HepG2 (cell line): ENCODE results near the gene TNPO3. TPM values are rescaled to one million over a fixed set of nuclear protein-coding genes. Genes with fewer than 3 reads are reported as not detected.

Source experiments
- ATAC-seq: fragments of 200-7000 bp; cut with Tn5 transposase; 3 replicates; pipeline ENCODE4 v1.9.1; 2020; ENCODE audit warnings: mild to moderate bottlenecking, moderate library complexity
- BruUV-seq: library from RNA; stranded (reverse); fragments of 400-500 nt; replicated peaks from 2 replicates; lab custom pipeline; 2021; lab: Mats Ljungman, UMichigan
- CTCF ChIA-PET: fragments of 300-600 bp; formaldehyde crosslinking; extraction: SDS; loops from one replicate; lab custom pipeline; 2021; ENCODE audit warnings: low total read pairs, inconsistent platforms, low intra/inter-chr PET ratio; lab: Yijun Ruan, JAX
- POLR2A ChIA-PET: fragments of 350-600 bp; sonication (Branson Sonifier 250); formaldehyde crosslinking; loops from one replicate; lab custom pipeline; 2020; ENCODE audit warnings: antibody characterized with exemption, inconsistent platforms; lab: Yijun Ruan, JAX
- DNase-seq: peaks from one replicate; pipeline ENCODE4 v3.0.0-alpha.2; 2015; ENCODE audit warnings: low spot score
- FAIRE-seq: peaks from 3 replicates; lab custom pipeline; 2011; peaks lifted over from hg19 to GRCh38; lab: Jason Lieb, UNC
- H2AFZ ChIP-seq: one replicate; pipeline ENCODE4 v1.6.1; 2011; ENCODE audit warnings: low read length, inconsistent platforms
- H3K27ac ChIP-seq: fragments of 300-600 bp; 3 replicates; pipeline ENCODE4 v1.8.0; 2011; ENCODE audit warnings: mixed run types, mild to moderate bottlenecking, mixed read lengths, low read length, inconsistent platforms; ENCODE audit not compliant: insufficient read depth; ENCODE audit errors: extremely low read length
- H3K27me3 ChIP-seq, 2 experiments: fragments of 200-600 bp in 1 of 2; 2 replicates in 1 of 2; 3 replicates in 1 of 2; pipeline versions ENCODE4 v1.6.0 to v1.8.0; 2011; ENCODE audit warnings: low read length in 2 of 2, mild to moderate bottlenecking in 2 of 2, moderate library complexity in 2 of 2, inconsistent platforms in 1 of 2; ENCODE audit not compliant: insufficient read depth in 2 of 2, control insufficient read depth in 1 of 2
- H3K36me3 ChIP-seq, 2 experiments: fragments of 200-600 bp in 1 of 2; replicated peaks in 1 of 2; 2 replicates in 1 of 2; 3 replicates in 1 of 2; pipeline versions ENCODE4 v1.5.1 to v1.8.0; 2011; ENCODE audit warnings: low read length in 2 of 2, inconsistent platforms in 1 of 2; ENCODE audit not compliant: insufficient read depth in 2 of 2, control insufficient read depth in 1 of 2
- H3K4me1 ChIP-seq: 2 replicates; pipeline ENCODE4 v1.5.1; 2012; ENCODE audit warnings: low read length, inconsistent platforms; ENCODE audit not compliant: insufficient read depth
- H3K4me2 ChIP-seq: 2 replicates; pipeline ENCODE4 v1.6.0; 2011; ENCODE audit warnings: low read depth, low read length, inconsistent platforms
- H3K4me3 ChIP-seq, 3 experiments: fragments of 200-600 bp in 1 of 3; sonication (generic), shearing (Covaris generic) in 1 of 3; replicated peaks in 1 of 3; 2 replicates each; pipeline ENCODE4 v1.5.1; 2011 to 2016; ENCODE audit warnings: low read length in 3 of 3, inconsistent platforms in 2 of 3, low read depth in 2 of 3, mild to moderate bottlenecking in 2 of 3, control low read depth in 1 of 3, mixed read lengths in 1 of 3; ENCODE audit not compliant: insufficient read depth in 1 of 3
- H3K79me2 ChIP-seq: one replicate; pipeline ENCODE4 v1.6.1; 2011; ENCODE audit warnings: low read length, inconsistent platforms; ENCODE audit not compliant: insufficient read depth
- H3K9ac ChIP-seq: 2 replicates; pipeline ENCODE4 v1.6.0; 2011; ENCODE audit warnings: mild to moderate bottlenecking, low read depth, low read length, inconsistent platforms; ENCODE audit not compliant: insufficient read depth
- H3K9me3 ChIP-seq: 2 replicates; pipeline ENCODE4 v1.5.1; 2012; ENCODE audit warnings: mild to moderate bottlenecking, low read length
- H4K20me1 ChIP-seq: 2 replicates; pipeline ENCODE4 v1.6.0; 2011; ENCODE audit warnings: inconsistent platforms, mild to moderate bottlenecking, low read length, moderate library complexity; ENCODE audit not compliant: insufficient read depth
- ADNP ChIP-seq: sonication (generic); formaldehyde crosslinking; IDR thresholded peaks from 2 replicates; pipeline ENCODE4 v1.4.0; 2020; ENCODE audit warnings: missing genetic modification reagents
- CBFB ChIP-seq: sonication (generic); formaldehyde crosslinking; IDR thresholded peaks from 2 replicates; pipeline ENCODE4 v1.4.0; 2020; ENCODE audit warnings: missing genetic modification reagents
- HIVEP1 ChIP-seq: sonication (generic); formaldehyde crosslinking; IDR thresholded peaks from 2 replicates; pipeline ENCODE4 v1.4.0; 2020; ENCODE audit warnings: mild to moderate bottlenecking, missing genetic modification reagents
- MEIS1 ChIP-seq: sonication (generic); formaldehyde crosslinking; IDR thresholded peaks from 2 replicates; pipeline ENCODE4 v1.9.0; 2021; ENCODE audit warnings: mild to moderate bottlenecking, missing genetic modification reagents, moderate library complexity, borderline replicate concordance
- NBN ChIP-seq: fragments of 450-650 bp; conservative IDR thresholded peaks from 2 replicates; pipeline ENCODE4 v1.6.1; 2017
- NKX3-1 ChIP-seq: sonication (generic); formaldehyde crosslinking; IDR thresholded peaks from 2 replicates; pipeline ENCODE4 v1.5.0; 2020; ENCODE audit warnings: missing genetic modification reagents
- SKI ChIP-seq: fragments of 450-650 bp; IDR thresholded peaks from one replicate; pipeline ENCODE4 v1.6.1; 2018; ENCODE audit warnings: mild to moderate bottlenecking; ENCODE audit not compliant: partially characterized antibody
- SNAI1 ChIP-seq: sonication (generic); formaldehyde crosslinking; IDR thresholded peaks from 2 replicates; pipeline ENCODE4 v1.5.0; 2020; ENCODE audit warnings: mild to moderate bottlenecking, missing genetic modification reagents, borderline replicate concordance
- SUZ12 ChIP-seq: fragments of 150-350 bp; IDR thresholded peaks from 2 replicates; pipeline ENCODE4 v1.6.1; 2014; ENCODE audit warnings: low read depth, low read length
- ZFP36 ChIP-seq: fragments of 150-350 bp; IDR thresholded peaks from 2 replicates; pipeline ENCODE4 v1.6.1; 2018; ENCODE audit warnings: borderline replicate concordance, low read length, low read depth; ENCODE audit not compliant: partially characterized antibody
- ZNF235 ChIP-seq: sonication (generic); formaldehyde crosslinking; IDR thresholded peaks from 2 replicates; pipeline ENCODE4 v1.8.1; 2023; ENCODE audit warnings: mild to moderate bottlenecking, missing genetic modification reagents, borderline replicate concordance
- ZNF619 ChIP-seq: sonication (generic); formaldehyde crosslinking; IDR thresholded peaks from 2 replicates; pipeline ENCODE4 v1.4.0; 2020; ENCODE audit warnings: mild to moderate bottlenecking, missing genetic modification reagents
- ZNF788 ChIP-seq: sonication (generic); formaldehyde crosslinking; IDR thresholded peaks from 2 replicates; pipeline ENCODE4 v1.5.0; 2020; ENCODE audit warnings: mild to moderate bottlenecking, missing genetic modification reagents, borderline replicate concordance
- ZNF878 ChIP-seq: sonication (generic); formaldehyde crosslinking; IDR thresholded peaks from 2 replicates; pipeline ENCODE4 v1.8.1; 2023; ENCODE audit warnings: mild to moderate bottlenecking, missing genetic modification reagents, moderate library complexity
- WGBS: methylation state at CpG from one replicate; pipeline ENCODE4 v1.1.6; 2017; ENCODE audit warnings: low lambda C conversion rate; 5-methylcytosine and 5-hydroxymethylcytosine counted together
- in situ Hi-C: cut with HindIII; loops from 2 replicates; pipeline ENCODE4 v1.10.0; 2017; ENCODE audit warnings: low pct_unique_long_range_greater_than_20kb; ENCODE audit not compliant: extremely low pct_ligation_motif_present
- intact Hi-C: fragments of 100-400 bp; cut with micrococcal nuclease; formaldehyde crosslinking; loops from one replicate; pipeline ENCODE4 v1.10.0; 2022; ENCODE audit not compliant: unreplicated experiment
- polyA plus RNA-seq, 8 experiments: library from polyadenylated mRNA; depleted of rRNA in 3 of 8; stranded (reverse) in 7 of 8; unstranded in 1 of 8; fragments of >200 nt; fragmentation: Illumina TruSeq in 4 of 8; extraction: Trizol in 4 of 8; gene quantifications; 2 replicates each; pipeline versions ENCODE4 v1.2.1 to v1.2.3, GENCODE V29; 2011 to 2016; ENCODE audit warnings: low read depth in 4 of 8, missing spikeins in 1 of 8, mixed read lengths in 1 of 8; ENCODE audit not compliant: insufficient read depth in 1 of 8
- total RNA-seq, 5 experiments: library from RNA; depleted of rRNA; stranded (reverse); fragments of >200 nt; fragmentation: Illumina TruSeq; extraction: Trizol; gene quantifications; 2 replicates each; pipeline ENCODE4 v1.2.3, GENCODE V29; 2016; ENCODE audit warnings: low read depth in 1 of 5
- TF ChIP-seq, protein P1 (sequence below): fragments of 450-650 bp; IDR thresholded peaks from 2 replicates; pipeline ENCODE4 v1.6.1; 2017
- TF ChIP-seq, protein P2 (sequence below): sonication (generic); formaldehyde crosslinking; IDR thresholded peaks from 2 replicates; pipeline ENCODE4 v1.4.0; 2020; ENCODE audit warnings: missing genetic modification reagents
- TF ChIP-seq, protein P3 (sequence below): sonication (generic); formaldehyde crosslinking; IDR thresholded peaks from 2 replicates; pipeline ENCODE4 v1.5.0; 2020; ENCODE audit warnings: missing genetic modification reagents, mild to moderate bottlenecking, borderline replicate concordance

Gene TNPO3
- total and polyA plus RNA-seq, 2 of the 13 experiments (the other 11 are each of a cell fraction or from before 2014, with no cell fraction given) = 23.8 to 44.6 TPM

DNA sequence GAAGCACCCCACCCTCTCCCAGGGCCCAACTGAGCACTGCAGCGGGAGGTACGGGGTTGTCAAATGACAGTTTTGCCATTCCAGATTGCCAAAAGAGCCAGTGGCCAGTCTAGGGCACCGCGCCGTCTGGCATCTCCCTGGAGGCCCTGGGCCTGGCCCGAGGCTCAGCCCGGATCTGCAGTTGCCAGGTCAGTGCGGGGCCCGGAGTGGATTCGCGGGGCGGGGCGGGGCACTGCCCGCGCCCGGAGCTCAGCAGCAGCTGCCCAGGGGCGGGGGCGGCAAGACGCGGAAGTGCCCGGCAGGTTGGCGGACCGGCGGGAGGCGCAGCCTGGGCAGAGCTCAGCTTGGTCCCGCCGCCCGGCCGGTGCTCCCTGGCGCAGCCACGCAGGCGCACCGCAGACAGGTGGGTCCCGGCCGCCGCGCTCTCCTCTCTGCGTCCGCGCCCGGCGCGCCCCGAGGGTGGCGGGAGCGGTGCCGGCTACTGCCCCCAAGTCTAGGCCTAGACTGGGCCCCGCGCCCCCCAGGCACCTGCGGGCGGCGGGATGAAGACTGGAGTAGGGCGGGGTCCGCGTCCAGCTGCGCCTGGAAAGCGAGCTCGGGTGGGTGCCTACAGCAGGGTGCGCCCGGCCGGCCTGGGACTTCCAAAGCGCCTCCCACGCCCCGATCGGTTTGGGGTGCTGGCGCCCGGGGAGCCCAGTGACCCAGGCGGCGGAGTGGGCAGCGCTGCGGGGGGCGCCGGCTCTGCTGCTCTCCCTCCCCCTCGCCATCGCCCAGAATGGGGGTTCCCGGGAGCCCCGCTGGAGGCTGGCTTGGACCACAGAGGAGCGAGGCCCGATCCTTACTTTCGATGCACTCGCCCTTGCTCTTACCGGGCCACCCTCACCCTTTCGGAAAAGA, 117.0 kb downstream of the TNPO3 start, which contains the start of gene IRF5:
IRF5 (plus strand) TSS at position 281 of the 897 bp plus-strand sequence. CDS start 4,155 bp downstream, outside the sequence.
- no peak for DNase-seq
- H3K79me2 ChIP-seq = no peaks in the 10 kb centered on the region
- no peaks in the 10 kb centered on the region for H3K9me3 ChIP-seq
- H3K4me2 ChIP-seq = peak within 1 kb of the TSS; percentile 92
- no peak within 1 kb of the TSS for H2AFZ ChIP-seq
- peaks cover 78% of the 10 kb centered on the region for H3K4me1 ChIP-seq
- FAIRE-seq = no peak
- H3K27me3 ChIP-seq = peaks cover 1 to 29% of the 10 kb centered on the region in 2 experiments; a peak in 4 of 5 replicates
- in situ Hi-C loops (no loop called here), intact Hi-C loops (loop anchor here (2.0 kb wide), 1 partner anchor 33 kb away; no protein-coding TSS in a partner anchor)
- H3K36me3 ChIP-seq = no peaks in the 10 kb centered on the region
- WGBS = no CpG with 5 or more reads among the region's 83 CpGs
- no TSS peak for BruUV-seq
- POLR2A ChIA-PET = no interaction called here
- H3K27ac ChIP-seq = no peak within 1 kb of the TSS
- CTCF ChIA-PET = no interaction called here
- H3K4me3 ChIP-seq = peak within 1 kb of the TSS; percentile 56 to 75 (median 57)
- ATAC-seq = peak; percentile 47
- no peaks in the 10 kb centered on the region for H4K20me1 ChIP-seq
- H3K9ac ChIP-seq = no peak within 1 kb of the TSS
- TF ChIP-seq ZNF878 (CRISPR knock-in tag) (no peak), SKI (no peak), HIVEP1 (CRISPR knock-in tag) (no peak), ADNP (CRISPR knock-in tag) (no peak), NBN (no peak), ZNF619 (CRISPR knock-in tag) (no peak), SNAI1 (CRISPR knock-in tag) (no peak), ZNF788 (CRISPR knock-in tag) (no peak), CBFB (CRISPR knock-in tag) (no peak), NKX3-1 (CRISPR knock-in tag) (no peak), MEIS1 (CRISPR knock-in tag) (no peak), ZNF235 (0 out of 2 replicates have a peak, but pooled peaks have one; percentile 30), ZFP36 (no peak), SUZ12 (no peak)
- TF ChIP-seq, protein P1, sequence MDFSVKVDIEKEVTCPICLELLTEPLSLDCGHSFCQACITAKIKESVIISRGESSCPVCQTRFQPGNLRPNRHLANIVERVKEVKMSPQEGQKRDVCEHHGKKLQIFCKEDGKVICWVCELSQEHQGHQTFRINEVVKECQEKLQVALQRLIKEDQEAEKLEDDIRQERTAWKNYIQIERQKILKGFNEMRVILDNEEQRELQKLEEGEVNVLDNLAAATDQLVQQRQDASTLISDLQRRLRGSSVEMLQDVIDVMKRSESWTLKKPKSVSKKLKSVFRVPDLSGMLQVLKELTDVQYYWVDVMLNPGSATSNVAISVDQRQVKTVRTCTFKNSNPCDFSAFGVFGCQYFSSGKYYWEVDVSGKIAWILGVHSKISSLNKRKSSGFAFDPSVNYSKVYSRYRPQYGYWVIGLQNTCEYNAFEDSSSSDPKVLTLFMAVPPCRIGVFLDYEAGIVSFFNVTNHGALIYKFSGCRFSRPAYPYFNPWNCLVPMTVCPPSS = no peak
- TF ChIP-seq, protein P2, sequence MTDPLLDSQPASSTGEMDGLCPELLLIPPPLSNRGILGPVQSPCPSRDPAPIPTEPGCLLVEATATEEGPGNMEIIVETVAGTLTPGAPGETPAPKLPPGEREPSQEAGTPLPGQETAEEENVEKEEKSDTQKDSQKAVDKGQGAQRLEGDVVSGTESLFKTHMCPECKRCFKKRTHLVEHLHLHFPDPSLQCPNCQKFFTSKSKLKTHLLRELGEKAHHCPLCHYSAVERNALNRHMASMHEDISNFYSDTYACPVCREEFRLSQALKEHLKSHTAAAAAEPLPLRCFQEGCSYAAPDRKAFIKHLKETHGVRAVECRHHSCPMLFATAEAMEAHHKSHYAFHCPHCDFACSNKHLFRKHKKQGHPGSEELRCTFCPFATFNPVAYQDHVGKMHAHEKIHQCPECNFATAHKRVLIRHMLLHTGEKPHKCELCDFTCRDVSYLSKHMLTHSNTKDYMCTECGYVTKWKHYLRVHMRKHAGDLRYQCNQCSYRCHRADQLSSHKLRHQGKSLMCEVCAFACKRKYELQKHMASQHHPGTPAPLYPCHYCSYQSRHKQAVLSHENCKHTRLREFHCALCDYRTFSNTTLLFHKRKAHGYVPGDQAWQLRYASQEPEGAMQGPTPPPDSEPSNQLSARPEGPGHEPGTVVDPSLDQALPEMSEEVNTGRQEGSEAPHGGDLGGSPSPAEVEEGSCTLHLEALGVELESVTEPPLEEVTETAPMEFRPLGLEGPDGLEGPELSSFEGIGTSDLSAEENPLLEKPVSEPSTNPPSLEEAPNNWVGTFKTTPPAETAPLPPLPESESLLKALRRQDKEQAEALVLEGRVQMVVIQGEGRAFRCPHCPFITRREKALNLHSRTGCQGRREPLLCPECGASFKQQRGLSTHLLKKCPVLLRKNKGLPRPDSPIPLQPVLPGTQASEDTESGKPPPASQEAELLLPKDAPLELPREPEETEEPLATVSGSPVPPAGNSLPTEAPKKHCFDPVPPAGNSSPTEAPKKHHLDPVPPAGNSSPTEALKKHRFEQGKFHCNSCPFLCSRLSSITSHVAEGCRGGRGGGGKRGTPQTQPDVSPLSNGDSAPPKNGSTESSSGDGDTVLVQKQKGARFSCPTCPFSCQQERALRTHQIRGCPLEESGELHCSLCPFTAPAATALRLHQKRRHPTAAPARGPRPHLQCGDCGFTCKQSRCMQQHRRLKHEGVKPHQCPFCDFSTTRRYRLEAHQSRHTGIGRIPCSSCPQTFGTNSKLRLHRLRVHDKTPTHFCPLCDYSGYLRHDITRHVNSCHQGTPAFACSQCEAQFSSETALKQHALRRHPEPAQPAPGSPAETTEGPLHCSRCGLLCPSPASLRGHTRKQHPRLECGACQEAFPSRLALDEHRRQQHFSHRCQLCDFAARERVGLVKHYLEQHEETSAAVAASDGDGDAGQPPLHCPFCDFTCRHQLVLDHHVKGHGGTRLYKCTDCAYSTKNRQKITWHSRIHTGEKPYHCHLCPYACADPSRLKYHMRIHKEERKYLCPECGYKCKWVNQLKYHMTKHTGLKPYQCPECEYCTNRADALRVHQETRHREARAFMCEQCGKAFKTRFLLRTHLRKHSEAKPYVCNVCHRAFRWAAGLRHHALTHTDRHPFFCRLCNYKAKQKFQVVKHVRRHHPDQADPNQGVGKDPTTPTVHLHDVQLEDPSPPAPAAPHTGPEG (CRISPR knock-in tag) = no peak
- TF ChIP-seq, protein P3, sequence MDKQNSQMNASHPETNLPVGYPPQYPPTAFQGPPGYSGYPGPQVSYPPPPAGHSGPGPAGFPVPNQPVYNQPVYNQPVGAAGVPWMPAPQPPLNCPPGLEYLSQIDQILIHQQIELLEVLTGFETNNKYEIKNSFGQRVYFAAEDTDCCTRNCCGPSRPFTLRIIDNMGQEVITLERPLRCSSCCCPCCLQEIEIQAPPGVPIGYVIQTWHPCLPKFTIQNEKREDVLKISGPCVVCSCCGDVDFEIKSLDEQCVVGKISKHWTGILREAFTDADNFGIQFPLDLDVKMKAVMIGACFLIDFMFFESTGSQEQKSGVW (CRISPR knock-in tag) = no peak
